Upper lobe of right lung (tissue), 1 donor: ENCODE data around the gene PCMTD2. TPM values are rescaled to one million over a fixed set of nuclear protein-coding genes. Genes with fewer than 3 reads are reported as not detected.
A peak's percentile ranks its signal among the peaks of the same experiment; 100 is the strongest.
"Not testable (repeated sequence)": the region's sequence is repeated elsewhere in the genome, so short reads cannot be mapped to it uniquely, and the experiment has no call there.

ENCODE experiments used
- ATAC-seq: fragments of 200-7000 bp; cut with Tn5 transposase; one replicate; pipeline ENCODE4 v1.9.1; 2020; ENCODE audit warnings: mild to moderate bottlenecking, moderate library complexity
- DNase-seq: peaks from one replicate; pipeline ENCODE4 v3.0.0-alpha.2; 2020
- H3K27ac ChIP-seq: fragments of 200-600 bp; one replicate; pipeline ENCODE4 v1.8.0; 2022
- H3K27me3 ChIP-seq: fragments of 200-600 bp; one replicate; pipeline ENCODE4 v1.8.0; 2022; ENCODE audit warnings: mild to moderate bottlenecking
- H3K36me3 ChIP-seq: fragments of 200-600 bp; one replicate; pipeline ENCODE4 v1.8.0; 2022
- H3K4me1 ChIP-seq: fragments of 200-600 bp; one replicate; pipeline ENCODE4 v1.8.0; 2022
- H3K4me3 ChIP-seq: fragments of 200-600 bp; one replicate; pipeline ENCODE4 v1.8.0; 2022; ENCODE audit warnings: mild to moderate bottlenecking
- H3K9me3 ChIP-seq: fragments of 200-600 bp; one replicate; pipeline ENCODE4 v1.8.0; 2022
- CTCF ChIP-seq: fragments of 200-600 bp; IDR thresholded peaks from one replicate; pipeline ENCODE4 v1.8.0; 2022; ENCODE audit warnings: antibody characterized with exemption
- intact Hi-C: fragments of 100-400 bp; cut with DNase I; formaldehyde crosslinking; loops from one replicate; pipeline ENCODE4 v1.11.0; 2022
- total RNA-seq: library from RNA; stranded (reverse); fragmentation: NEBNext Ultra II Directional; extraction: Animal tissue kit (Norgen Biotek cat#: 25700); gene quantifications from one replicate; pipeline ENCODE4 v1.2.1, GENCODE V29; 2021
- donor health status: DM: no; HTN: yes; CAD: no; lungs with severe emphysema.

The PCMTD2 gene
- total RNA-seq, 1 donor from 2014 or later = 58.8 TPM

- no peak overlapping the region for H3K4me3 ChIP-seq
- no peaks in the 10 kb centered on the region for H3K9me3 ChIP-seq
- no peak overlapping the region for H3K27ac ChIP-seq
- no peaks in the 10 kb centered on the region for H3K4me1 ChIP-seq
- no peaks in the 10 kb centered on the region for H3K27me3 ChIP-seq
- no peak for TF ChIP-seq CTCF
- peak; percentile 14 for ATAC-seq
- H3K36me3 ChIP-seq = peaks cover 18% of the 10 kb centered on the region
- intact Hi-C loops = no loop called here
- no peak for DNase-seq
Measured at GRCh38 chr20:64278317-64278681, 22.8 kb downstream of the PCMTD2 start.

DNA sequence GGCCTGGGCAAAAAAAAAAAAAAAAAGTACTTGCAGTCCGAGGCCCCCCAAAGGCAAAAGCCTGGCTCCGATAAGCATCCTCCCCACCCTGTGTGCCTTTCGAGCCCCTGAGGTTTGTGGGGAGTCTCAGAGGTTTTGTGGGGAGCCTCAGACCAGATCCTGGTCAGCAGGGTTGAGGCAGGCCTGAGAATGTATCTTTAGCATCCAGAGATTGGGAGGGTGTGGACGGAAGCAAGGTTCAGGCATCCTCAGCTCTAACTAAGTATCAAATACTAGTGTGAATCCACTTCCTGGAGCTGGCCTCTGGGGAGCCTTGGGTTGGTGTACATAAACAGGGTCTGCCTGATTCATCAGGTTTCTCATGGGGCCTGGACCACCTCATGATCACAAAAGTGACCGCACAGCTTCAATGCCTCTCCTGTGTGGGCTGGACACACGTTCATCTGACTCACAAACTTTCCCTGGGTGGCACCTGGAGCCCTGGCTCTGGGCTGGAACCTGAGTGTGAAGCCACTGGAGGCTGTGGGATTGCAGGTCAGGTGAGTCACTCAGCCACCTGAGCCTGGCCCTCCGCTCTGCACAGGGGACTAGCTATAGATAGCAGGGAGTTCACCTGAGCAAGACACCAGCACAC, 24.4 kb downstream of the PCMTD2 start:
- Histone ChIP-seq H3K4me1 (no peaks in the 10 kb centered on the region), H3K27ac (no peak overlapping the region), H3K36me3 (peaks cover 2% of the 10 kb centered on the region), H3K4me3 (no peak overlapping the region), H3K9me3 (no peaks in the 10 kb centered on the region), H3K27me3 (no peaks in the 10 kb centered on the region)
- TF ChIP-seq CTCF = no peak
- DNase-seq (no peak), ATAC-seq (no peak)
- intact Hi-C loops = no loop called here

GRCh38 chr20:64280460-64280843, 24.9 kb downstream of the PCMTD2 start:
- no peak overlapping the region for H3K4me3 ChIP-seq
- ATAC-seq = no peak
- no peaks in the 10 kb centered on the region for H3K27me3 ChIP-seq
- H3K27ac ChIP-seq = no peak overlapping the region
- no peaks in the 10 kb centered on the region for H3K36me3 ChIP-seq
- no peaks in the 10 kb centered on the region for H3K4me1 ChIP-seq
- no peak for DNase-seq
- H3K9me3 ChIP-seq = no peaks in the 10 kb centered on the region
- no peak for TF ChIP-seq CTCF
- intact Hi-C loops = no loop called here

DNA sequence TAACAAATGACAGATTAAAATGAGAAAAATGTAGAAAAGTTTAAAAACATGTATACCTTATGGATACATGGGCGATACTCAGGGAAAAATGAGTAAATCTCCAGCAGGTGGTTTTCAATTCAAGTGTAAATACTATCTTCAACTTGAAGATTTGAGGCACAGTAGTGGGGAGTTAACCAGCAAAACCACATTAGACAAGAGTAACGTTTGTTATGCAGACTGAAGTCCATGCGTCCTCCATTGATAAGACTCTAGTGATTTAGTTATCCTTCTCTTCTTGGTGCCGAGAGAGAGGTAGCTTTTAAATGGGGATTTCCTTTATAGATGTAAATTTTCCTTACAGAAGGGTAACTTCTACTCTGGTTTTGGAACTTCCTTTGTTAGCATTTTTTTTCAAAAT, 28.1 kb downstream of the PCMTD2 start:
- Histone ChIP-seq H3K27ac (no peak overlapping the region), H3K36me3 (no peaks in the 10 kb centered on the region), H3K27me3 (no peaks in the 10 kb centered on the region), H3K9me3 (no peaks in the 10 kb centered on the region), H3K4me3 (no peak overlapping the region), H3K4me1 (no peaks in the 10 kb centered on the region)
- no peak for TF ChIP-seq CTCF
- ATAC-seq = no peak
- intact Hi-C loops = no loop called here
- no peak for DNase-seq

- ATAC-seq (peak; percentile 94), DNase-seq (peak; percentile 91)
- H3K27me3 ChIP-seq = not testable (repeated sequence)
Measured at GRCh38 chr20:64285579-64286446, 30.3 kb downstream of the PCMTD2 start.

DNA sequence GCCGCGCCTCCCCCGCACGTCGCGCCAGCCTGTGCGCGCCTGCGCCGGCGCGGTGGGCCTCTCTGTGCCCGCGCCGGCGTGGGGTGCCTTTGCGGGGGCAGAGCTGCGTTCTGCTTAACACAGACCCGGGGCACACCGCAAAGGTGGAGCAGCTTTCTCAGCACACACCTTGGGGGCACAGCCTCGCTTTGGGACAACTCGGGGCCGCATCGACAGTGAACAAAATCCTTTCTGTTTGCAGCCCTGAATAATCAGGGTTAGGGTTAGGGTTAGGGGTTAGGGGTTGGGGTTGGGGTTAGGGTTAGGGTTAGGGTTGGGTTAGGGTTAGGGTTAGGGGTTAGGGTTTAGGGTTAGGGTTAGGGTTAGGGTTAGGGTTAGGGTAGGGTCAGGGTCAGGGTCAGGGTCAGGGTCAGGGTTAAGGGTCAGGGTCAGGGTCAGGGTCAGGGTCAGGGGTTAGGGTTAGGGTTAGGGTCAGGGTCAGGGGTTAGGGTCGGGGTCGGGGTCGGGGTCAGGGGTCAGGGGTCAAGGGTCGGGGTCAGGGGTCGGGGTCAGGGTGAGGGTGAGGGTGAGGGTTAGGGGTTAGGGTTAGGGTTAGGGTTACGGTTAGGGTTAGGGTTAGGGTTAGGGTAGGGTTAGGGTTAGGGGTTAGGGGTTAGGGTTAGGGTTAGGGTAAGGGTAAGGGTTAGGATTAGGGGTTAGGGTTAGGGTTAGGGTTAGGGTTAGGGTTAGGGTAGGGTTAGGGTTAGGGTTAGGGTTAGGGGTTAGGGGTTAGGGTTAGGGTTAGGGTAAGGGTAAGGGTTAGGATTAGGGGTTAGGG, 31.1 kb downstream of the PCMTD2 start:
- ATAC-seq = peak; percentile 23
- intact Hi-C loops, H3K4me3 ChIP-seq, H3K9me3 ChIP-seq, H3K4me1 ChIP-seq, H3K27me3 ChIP-seq, H3K27ac ChIP-seq, DNase-seq, H3K36me3 ChIP-seq: not testable (repeated sequence)

More at GRCh38 chr20:64285579-64286446, 30.3 kb downstream of the PCMTD2 start:
- peak; percentile 76 for TF ChIP-seq CTCF
- H3K4me1 ChIP-seq, H3K9me3 ChIP-seq, H3K27ac ChIP-seq, H3K4me3 ChIP-seq, H3K36me3 ChIP-seq, intact Hi-C loops: not testable (repeated sequence)

DNA sequence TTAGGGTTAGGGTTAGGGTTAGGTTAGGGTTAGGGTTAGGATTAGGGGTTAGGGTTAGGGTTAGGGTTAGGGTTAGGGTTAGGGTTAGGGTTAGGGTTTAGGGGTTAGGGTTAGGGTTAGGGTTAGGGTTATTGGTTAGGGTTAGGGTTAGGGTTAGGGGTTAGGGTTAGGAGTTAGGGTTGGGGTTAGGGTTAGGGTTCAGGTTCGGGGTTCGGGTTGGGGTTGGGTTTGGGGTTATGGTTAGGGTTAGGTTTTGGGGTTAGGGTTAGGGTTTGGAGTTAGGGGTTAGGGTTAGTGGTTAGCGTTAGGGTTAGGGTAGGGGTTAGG, 31.7 kb downstream of the PCMTD2 start:
- H3K9me3 ChIP-seq, H3K4me1 ChIP-seq, H3K36me3 ChIP-seq, H3K4me3 ChIP-seq, ATAC-seq, intact Hi-C loops, DNase-seq, H3K27ac ChIP-seq, H3K27me3 ChIP-seq: not testable (repeated sequence)

- DNase-seq, H3K4me3 ChIP-seq, H3K9me3 ChIP-seq, H3K27ac ChIP-seq, H3K36me3 ChIP-seq, ATAC-seq, intact Hi-C loops, H3K4me1 ChIP-seq, H3K27me3 ChIP-seq: not testable (repeated sequence)
Measured at GRCh38 chr20:64292167-64292566, 36.6 kb downstream of the PCMTD2 start.

GRCh38 chr20:64303086-64303485, 47.5 kb downstream of the PCMTD2 start:
- intact Hi-C loops, DNase-seq, H3K27ac ChIP-seq, ATAC-seq, H3K27me3 ChIP-seq, H3K36me3 ChIP-seq, H3K4me3 ChIP-seq, H3K4me1 ChIP-seq, H3K9me3 ChIP-seq: not testable (repeated sequence)
